Loucy (cell line): ENCODE measurements around the gene CSPG4.

Experiments
- EZH2phosphoT487 ChIP-seq: fragments of 200-600 bp; IDR thresholded peaks from 2 replicates; pipeline ENCODE4 v1.6.1; 2018; ENCODE audit warnings: antibody characterized with exemption, mild to moderate bottlenecking, moderate library complexity, borderline replicate concordance
- TF ChIP-seq, protein P1 (sequence below): fragments of 200-600 bp; sonication (generic); conservative IDR thresholded peaks from 2 replicates; pipeline ENCODE4 v1.5.1; 2014; ENCODE audit warnings: mild to moderate bottlenecking, antibody characterized with exemption, low read length

DNA sequence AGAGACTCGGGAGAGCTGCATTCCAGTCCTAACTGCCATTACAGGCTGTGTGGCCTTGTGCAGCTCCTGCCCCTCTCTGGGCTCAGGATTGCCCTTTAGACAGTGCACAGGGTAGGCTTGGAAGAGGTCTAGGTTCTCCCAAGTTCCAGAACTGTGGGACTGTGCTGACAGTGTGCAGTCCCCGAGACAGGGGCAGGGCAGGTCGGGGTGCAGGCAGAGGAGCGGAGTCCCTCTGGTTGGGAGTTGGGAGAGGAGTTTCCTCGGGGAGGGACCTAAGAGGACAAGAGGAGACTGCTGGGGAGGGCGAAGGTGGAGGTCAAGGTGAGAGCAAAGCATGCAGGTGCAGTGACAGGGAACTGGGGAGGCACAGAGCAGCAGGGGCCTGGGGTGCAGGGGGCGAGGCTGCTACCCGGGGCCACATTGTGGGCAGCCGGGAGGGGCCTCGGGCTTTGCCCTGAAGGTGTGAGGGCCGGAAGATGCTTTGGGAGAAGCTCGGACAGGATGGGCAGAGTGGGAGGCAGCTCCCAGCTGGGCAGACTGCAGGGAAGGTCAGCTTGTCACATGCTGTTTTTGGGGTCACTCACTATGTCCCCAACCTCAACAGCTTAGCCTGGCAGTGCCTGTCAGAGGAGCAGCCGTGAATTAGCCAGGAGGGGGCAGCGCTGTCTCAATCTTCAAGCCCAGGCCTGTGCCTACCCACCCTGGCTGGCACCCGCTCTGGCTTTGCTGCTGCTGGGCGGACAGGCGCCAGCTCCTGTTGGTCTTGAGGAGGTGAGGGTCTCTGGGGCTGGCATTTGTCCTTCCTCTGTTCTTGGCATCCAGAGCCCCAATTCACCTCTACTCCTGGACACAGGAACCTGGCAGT, 15.4 kb upstream of the CSPG4 start:
- TF ChIP-seq, protein P1, sequence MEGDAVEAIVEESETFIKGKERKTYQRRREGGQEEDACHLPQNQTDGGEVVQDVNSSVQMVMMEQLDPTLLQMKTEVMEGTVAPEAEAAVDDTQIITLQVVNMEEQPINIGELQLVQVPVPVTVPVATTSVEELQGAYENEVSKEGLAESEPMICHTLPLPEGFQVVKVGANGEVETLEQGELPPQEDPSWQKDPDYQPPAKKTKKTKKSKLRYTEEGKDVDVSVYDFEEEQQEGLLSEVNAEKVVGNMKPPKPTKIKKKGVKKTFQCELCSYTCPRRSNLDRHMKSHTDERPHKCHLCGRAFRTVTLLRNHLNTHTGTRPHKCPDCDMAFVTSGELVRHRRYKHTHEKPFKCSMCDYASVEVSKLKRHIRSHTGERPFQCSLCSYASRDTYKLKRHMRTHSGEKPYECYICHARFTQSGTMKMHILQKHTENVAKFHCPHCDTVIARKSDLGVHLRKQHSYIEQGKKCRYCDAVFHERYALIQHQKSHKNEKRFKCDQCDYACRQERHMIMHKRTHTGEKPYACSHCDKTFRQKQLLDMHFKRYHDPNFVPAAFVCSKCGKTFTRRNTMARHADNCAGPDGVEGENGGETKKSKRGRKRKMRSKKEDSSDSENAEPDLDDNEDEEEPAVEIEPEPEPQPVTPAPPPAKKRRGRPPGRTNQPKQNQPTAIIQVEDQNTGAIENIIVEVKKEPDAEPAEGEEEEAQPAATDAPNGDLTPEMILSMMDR: peak; percentile 72
- TF ChIP-seq EZH2phosphoT487: no peak
